Colon (tissue), 2 donors: ENCODE measurements around the gene PERM1.
"Not testable (repeated sequence)": the region's sequence is repeated elsewhere in the genome, so short reads cannot be mapped to it uniquely, and the experiment has no call there.

ENCODE experiments used
- FAIRE-seq: peaks from 2 replicates; lab custom pipeline; 2012; peaks lifted over from hg19 to GRCh38; lab: Jason Lieb, UNC
- donor health status: control.
- donor health status: control.

PERM1 gene

DNA sequence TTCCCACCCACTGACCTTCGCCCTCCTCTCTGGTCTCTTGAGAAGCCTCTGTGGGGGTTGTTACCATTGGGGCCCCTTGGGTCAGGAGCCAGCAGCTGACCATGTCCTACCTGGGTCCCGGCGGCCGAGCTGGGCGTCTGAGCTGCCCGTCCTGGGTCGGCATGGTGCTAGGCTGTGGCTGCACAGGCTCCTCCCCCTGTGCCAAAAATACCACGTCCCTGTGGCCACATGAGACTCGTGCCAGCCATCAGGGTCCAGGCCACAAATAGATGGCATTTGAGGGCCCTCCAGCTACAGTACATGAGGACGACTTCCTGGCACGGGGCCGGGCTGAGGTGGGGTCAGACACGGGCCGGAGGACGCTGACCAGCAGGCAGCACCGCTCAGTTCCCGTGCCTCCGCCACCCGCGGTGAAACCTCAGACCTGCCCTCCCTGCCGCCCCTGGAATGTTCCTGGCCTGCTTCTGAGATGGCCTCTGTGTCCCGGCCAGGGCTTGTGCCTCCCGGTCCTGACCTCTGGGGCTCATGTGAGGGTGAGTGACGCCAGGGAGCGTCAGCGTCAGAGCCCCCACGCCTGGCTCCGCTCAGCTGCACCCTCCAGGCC is at the start of gene PERM1:
Gene PERM1, minus strand, starts transcription at position 139 of the 604 bp plus-strand sequence. CDS start 1,064 bp downstream, outside the sequence.
- no peak for FAIRE-seq

- not testable (repeated sequence) for FAIRE-seq
Observed at GRCh38 chr1:1030867-1031658, 49.2 kb upstream of the PERM1 start.

- no peak for FAIRE-seq
Observed at GRCh38 chr1:1027791-1028190, 45.9 kb upstream of the PERM1 start.

GRCh38 chr1:1026599-1027413 is 44.9 kb upstream of the PERM1 start:
- FAIRE-seq: no peak

DNA sequence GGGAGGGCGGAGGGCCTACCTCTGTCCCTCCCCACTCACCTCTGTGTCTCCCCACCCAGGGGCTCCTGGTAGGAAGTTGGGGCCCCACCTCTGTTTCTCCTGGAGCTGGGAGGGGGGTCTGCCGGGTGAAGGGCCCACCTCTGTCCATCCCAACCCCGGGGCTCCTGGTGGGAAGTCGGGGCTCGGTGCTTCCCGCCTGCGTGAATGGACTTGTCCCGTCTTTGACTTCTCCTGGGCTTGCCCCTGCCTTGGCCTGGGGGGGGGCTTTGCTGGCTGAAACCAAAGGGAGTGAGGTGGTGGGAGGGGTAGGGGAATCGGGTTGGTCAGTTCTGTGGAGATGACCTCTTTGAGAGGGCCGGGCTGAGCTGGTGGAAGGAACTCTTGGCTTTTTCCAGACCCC is 43.8 kb upstream of the PERM1 start:
- FAIRE-seq: no peak

GRCh38 chr1:1024771-1025699 is 43.1 kb upstream of the PERM1 start:
- no peak for FAIRE-seq

DNA sequence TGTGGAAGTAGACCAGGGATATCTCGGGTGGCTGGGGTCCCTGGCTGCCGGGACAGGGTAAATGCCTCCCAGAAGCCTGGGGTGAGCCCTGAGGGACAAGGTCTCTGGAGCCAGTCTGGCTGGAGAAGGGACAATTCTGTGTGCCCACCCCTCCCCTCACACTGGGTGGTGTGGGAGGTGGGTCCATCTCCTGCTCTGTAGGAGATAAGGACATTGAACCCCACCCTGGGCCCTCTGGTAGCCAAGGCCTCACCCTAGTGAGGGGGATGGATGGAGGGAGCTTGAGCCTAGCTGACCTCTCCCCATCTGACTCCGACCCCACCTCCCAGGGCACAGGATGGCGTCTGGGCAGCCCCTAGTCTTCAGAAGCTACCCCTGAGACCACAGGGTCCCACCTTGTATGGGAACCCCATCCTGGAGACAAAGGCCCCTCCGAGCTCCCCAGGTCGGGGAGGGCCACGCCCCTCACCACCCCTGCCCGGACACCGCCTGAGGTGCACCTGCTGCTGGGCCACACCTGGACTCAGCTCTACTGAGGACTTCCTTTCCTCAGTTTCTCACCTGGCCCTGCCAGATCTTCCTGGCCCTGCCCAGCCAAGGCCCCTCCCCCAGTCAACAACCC is 42.4 kb upstream of the PERM1 start:
- FAIRE-seq: no peak

DNA sequence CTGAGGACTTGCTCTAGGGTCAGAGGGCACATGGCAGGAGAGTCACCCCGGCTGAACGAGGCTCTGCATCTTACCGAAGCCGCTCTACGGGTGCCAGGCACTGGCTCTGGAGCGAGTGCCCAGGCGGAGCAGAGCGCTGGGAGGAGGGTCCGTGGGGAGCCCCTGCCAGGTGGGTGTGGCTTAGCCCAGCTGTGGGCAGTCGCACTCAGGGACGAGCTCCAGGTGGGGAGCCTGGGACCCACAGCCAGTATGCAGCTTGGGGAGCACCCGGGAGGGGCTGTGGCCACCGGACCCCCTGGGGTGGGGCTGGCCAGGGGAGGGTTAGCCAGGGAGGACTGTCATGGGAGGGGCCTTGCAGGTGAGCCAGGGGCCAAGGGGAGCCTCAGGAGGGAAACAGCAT is 41.8 kb upstream of the PERM1 start:
- FAIRE-seq: no peak

DNA sequence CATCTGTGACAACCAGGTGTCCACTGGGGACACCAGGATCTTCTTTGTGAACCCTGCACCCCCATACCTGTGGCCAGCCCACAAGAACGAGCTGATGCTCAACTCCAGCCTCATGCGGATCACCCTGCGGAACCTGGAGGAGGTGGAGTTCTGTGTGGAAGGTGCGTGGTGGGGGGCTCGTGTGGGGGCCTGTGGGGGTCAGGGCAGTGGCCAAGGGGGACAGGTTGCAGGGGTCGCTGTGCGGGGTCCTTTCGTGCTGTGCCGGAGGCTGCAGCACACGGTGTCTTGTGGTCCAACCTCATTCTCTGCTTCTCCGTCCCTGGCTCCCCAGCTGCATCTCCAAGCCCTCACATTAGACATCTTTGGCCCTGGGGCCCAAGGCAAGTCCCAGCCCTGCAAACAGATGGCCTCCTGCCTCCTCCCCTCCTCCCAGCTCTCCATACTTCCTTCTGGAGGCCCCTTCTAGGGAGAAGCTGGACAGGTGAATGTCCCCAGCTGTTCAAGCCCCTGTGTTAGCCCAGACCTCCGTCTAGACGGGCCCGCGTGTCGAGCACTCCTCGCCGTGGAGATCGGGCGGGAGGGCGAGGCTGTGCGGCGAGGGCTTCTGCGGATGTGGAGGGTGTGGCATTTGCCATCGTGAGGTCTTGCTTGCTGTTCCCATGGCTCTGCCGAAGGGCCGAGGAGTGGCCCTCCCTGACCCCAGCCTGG is 40.6 kb upstream of the PERM1 start:
- FAIRE-seq: no peak

- FAIRE-seq: no peak
Observed at GRCh38 chr1:1021920-1022259, 40.0 kb upstream of the PERM1 start.

- FAIRE-seq: no peak
Observed at GRCh38 chr1:1021010-1021919, 39.4 kb upstream of the PERM1 start.

GRCh38 chr1:1020415-1021009 is 38.6 kb upstream of the PERM1 start:
- FAIRE-seq: no peak

DNA sequence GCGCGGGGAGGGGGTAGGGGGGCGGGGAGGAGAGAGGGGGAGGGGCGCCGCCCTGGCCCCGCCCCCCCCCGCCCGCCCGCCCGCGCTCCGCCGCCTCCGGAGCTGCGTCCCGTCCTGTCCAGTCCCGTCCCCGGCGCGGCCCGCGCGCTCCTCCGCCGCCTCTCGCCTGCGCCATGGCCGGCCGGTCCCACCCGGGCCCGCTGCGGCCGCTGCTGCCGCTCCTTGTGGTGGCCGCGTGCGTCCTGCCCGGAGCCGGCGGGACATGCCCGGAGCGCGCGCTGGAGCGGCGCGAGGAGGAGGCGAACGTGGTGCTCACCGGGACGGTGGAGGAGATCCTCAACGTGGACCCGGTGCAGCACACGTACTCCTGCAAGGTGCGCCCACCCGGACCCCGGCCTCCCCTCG is 38.1 kb upstream of the PERM1 start, which contains the start of gene AGRN:
Gene AGRN, plus strand, starts transcription at position 121 of the 405 bp plus-strand sequence. Its CDS starts 53 bp downstream, at position 174.
- FAIRE-seq: no peak

- FAIRE-seq: no peak
Observed at GRCh38 chr1:1019122-1019999, 37.5 kb upstream of the PERM1 start.

- not testable (repeated sequence) for FAIRE-seq
Observed at GRCh38 chr1:1018321-1018685, 36.4 kb upstream of the PERM1 start.

DNA sequence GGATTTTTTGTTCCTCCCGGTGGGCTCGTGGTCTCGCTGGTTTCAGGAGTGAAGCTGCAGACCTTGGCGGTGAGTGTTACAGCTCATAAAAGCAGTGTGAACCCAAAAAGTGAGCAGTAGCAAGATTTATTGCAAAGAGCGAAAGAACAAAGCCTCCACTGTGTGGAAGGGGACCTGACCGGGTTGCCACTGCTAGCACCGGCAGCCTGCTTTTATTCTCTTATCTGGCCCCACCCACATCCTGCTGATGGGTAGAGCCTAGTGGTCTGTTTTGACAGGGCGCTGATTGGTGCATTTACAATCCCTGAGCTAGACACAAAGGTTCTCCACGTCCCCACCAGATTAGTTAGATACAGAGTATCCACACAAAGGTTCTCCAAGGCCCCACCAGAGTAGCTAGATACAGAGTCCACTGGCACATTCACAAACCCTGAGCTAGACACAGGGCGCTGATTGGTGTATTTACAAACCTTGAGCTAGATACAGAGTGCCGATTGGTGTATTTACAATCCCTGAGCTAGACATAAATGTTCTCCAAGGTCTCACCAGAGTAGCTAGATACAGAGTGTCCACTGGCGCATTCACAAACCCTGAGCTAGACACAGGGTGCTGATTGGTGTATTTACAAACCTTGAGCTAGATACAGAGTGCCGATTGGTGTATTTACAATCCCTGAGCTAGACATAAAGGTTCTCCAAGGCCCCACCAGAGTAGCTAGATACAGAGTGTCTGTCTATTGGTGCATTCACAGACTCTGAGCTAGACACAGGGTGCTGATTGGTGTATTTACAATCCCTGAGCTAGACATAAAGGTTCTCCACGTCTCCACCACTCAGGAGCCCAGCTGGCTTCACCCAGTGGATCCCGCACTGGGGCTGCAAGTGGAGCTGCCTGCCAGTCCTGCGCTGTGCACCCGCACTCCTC is 35.8 kb upstream of the PERM1 start:
- not testable (repeated sequence) for FAIRE-seq
